RPMI8226 (cell line): ENCODE measurements around the gene LRRC49.
"Not testable (repeated sequence)": the region's sequence is repeated elsewhere in the genome, so short reads cannot be mapped to it uniquely, and the experiment has no call there.

Experiments used
- DNase-seq: peaks from one replicate; pipeline ENCODE4 v3.0.0-alpha.2; 2015

The LRRC49 gene

GRCh38 chr15:70867911-70868467 is 24.6 kb upstream of the LRRC49 start:
- DNase-seq = no peak

GRCh38 chr15:70869346-70869745 is 23.3 kb upstream of the LRRC49 start:
- no peak for DNase-seq

- no peak for DNase-seq
Measured at GRCh38 chr15:70870051-70870450, 22.6 kb upstream of the LRRC49 start.

DNA sequence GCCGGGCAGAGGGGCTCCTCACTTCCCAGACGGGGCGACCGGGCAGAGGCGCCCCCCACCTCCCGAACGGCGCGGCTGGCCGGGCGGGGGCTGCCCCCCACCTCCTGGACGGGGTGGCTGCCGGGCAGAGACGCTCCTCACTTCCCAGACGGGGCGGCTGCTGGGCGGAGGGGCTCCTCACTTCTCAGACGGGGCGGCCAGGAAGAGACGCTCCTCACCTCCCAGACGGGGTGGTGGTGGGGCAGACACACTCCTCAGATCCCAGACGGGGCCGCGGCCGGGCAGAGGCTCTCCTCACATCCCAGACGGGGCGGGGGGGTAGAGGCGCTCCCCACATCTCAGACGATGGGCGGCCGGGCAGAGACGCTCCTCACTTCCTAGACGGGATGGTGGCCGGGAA is 21.1 kb upstream of the LRRC49 start:
- not testable (repeated sequence) for DNase-seq

DNA sequence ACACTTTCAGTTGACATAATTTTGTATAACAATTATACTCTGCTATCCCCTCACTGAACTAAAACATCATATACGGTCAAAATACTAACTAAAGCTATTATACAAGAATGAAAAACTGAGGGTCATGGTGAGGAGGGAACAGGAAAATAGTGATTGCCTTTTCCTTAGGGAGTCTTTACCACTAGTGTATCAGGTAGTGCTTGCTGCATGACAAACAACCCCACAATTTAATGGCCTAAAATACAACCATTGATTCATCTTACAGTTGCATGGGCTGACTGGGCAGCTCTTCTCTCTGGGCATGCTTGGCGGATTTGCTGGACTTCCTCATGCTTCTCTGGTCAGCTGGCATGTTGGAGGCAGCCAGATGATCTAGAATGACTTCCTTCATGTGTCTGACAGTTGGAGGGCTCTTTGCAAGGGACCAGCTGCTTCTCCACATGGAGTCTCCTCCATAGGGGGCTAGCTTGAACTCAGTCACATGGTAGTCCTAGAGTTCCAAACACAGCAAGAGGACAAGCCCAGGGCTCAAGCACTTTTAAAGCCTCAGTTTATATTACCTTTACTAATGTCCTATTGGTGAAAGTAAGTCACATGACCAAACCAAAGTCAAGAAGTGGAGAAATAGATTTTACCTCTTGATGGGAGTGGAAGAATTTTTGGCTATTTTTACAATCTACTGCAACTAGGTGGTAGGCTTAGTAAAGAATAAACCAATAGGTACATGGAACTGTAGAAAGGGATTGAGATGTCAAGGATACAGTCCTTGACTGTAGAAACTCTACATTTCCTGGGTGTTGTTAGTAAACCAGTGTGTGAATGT is 19.2 kb upstream of the LRRC49 start:
- DNase-seq = no peak

- no peak for DNase-seq
Measured at GRCh38 chr15:70875001-70875782, 17.4 kb upstream of the LRRC49 start.

- no peak for DNase-seq
Measured at GRCh38 chr15:70876011-70876410, 16.6 kb upstream of the LRRC49 start.

- DNase-seq = no peak
Measured at GRCh38 chr15:70876683-70877082, 15.9 kb upstream of the LRRC49 start.

- DNase-seq = no peak
Measured at GRCh38 chr15:70879401-70879800, 13.2 kb upstream of the LRRC49 start.

DNA sequence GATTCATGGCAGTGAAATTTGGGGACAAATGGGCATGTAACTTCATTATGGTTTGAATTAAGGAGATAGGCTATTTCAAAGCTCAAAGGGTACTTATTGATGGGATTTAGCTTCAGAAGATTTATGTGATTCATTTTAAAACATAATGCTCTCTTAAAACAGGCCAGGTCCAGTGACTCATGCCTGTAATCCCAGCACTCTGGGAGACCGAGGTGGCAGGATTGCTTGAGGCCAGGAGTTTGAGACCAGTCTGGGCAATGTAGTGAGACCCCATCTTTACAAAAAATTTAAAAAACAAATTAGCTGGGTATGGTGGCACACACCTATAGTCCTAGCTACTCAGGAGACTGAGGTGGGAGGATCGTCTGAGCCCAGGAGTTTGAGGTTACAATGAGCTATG is 11.8 kb upstream of the LRRC49 start:
- DNase-seq = no peak

GRCh38 chr15:70882361-70882760 is 10.3 kb upstream of the LRRC49 start:
- no peak for DNase-seq

GRCh38 chr15:70892912-70893560 is 410 bp downstream of the LRRC49 start:
- DNase-seq = peak; percentile 20

- no peak for DNase-seq
Measured at GRCh38 chr15:70902107-70902506, 9.5 kb downstream of the LRRC49 start.

- DNase-seq = no peak
Measured at GRCh38 chr15:70906842-70907241, 14.2 kb downstream of the LRRC49 start.

DNA sequence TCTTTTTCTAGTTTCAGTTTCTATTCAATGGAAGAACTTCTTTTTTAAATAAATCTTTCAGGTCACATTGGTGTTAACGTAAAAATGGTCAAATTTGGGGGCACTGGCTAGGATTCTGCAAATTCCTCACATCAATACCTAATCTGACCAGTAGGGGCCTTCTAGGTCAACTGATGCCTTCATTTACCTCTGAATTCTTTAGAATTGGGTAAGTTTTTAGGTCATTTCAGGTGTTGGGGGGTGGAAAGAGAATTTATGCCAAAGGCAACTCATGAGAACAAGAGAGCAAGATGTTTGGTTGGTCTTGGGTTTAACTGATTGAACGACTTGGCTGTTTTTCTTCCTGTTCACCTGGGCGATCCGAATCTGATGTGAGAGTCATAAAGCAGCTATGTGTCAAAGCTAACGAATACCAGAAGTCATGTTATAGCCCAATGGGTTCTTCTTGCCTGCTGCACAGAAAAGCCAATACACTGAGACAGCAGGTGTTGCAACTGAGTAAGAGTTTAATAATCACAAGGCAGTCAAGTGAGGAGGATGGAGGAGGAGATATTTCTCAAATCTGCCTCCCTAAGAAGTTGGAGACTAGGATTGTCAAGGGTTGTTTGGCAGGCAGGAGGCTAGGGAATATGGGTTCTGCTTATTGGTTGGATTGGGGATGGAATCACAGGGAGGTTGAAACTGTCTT is 15.3 kb downstream of the LRRC49 start:
- DNase-seq = no peak

- no peak for DNase-seq
Measured at GRCh38 chr15:70910958-70911357, 18.3 kb downstream of the LRRC49 start.

DNA sequence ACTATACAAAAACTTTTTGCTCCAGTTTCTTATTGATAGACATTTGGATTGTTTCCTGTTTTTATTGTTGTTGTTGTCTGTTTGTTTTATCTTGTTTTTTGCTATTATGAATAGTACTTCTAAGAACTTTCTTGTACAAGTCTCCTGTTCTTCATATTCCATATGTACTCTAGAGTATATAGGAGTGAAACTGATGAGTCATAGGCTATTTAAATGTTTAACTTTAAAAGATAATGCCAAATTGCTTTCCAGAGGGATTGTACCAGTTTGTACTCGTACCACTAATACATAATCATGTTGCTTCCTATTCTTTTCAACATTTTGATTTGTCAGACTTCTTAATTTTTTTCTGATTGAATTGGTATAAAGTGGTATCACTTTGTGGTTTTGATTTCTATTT is 19.6 kb downstream of the LRRC49 start:
- no peak for DNase-seq

- no peak for DNase-seq
Measured at GRCh38 chr15:70916531-70916930, 23.9 kb downstream of the LRRC49 start.

- no peak for DNase-seq
Measured at GRCh38 chr15:70917955-70918354, 25.3 kb downstream of the LRRC49 start.

GRCh38 chr15:70920981-70921696 is 28.5 kb downstream of the LRRC49 start:
- DNase-seq = no peak

- DNase-seq = no peak
Measured at GRCh38 chr15:70922119-70922518, 29.5 kb downstream of the LRRC49 start.
